HL-60 (cell line): ENCODE results near the gene IDE.
A peak's percentile ranks its signal among the peaks of the same experiment; 100 is the strongest.

Experiments
- DNase-seq, 2 experiments: peaks; one replicate each; pipeline ENCODE4 v3.0.0-alpha.2; 2010 to 2020; ENCODE audit warnings: low read depth in 1 of 2, low spot score in 1 of 2
- H3K27ac ChIP-seq: fragments of 250-450 bp; sonication (Bioruptor Pico); replicated peaks from 2 replicates; pipeline ENCODE4 v1.5.1; 2020; ENCODE audit warnings: mild to moderate bottlenecking, moderate library complexity
- H3K27me3 ChIP-seq: fragments of 250-450 bp; sonication (Bioruptor Pico); 2 replicates; pipeline ENCODE4 v1.5.1; 2021; ENCODE audit warnings: mild to moderate bottlenecking, moderate library complexity; ENCODE audit not compliant: insufficient read depth, poor library complexity, severe bottlenecking
- H3K4me3 ChIP-seq: replicated peaks from 2 replicates; pipeline ENCODE4 v1.5.1; 2011; ENCODE audit warnings: mild to moderate bottlenecking, control low read depth, low read length; ENCODE audit not compliant: insufficient read depth
- CTCF ChIP-seq: IDR thresholded peaks from one replicate; pipeline ENCODE4 v1.5.1; 2011; ENCODE audit warnings: low read length, control low read depth, inconsistent platforms; ENCODE audit not compliant: insufficient read depth
- GABPA ChIP-seq: IDR thresholded peaks from 2 replicates; pipeline ENCODE4 v1.6.1; 2012; ENCODE audit warnings: low read depth
- POLR2AphosphoS5 ChIP-seq: IDR thresholded peaks from 2 replicates; pipeline ENCODE4 v1.6.1; 2012; ENCODE audit warnings: low read depth
- REST ChIP-seq: IDR thresholded peaks from 2 replicates; pipeline ENCODE4 v1.6.1; 2012; ENCODE audit warnings: low read depth; ENCODE audit not compliant: insufficient replicate concordance
- SPI1 ChIP-seq: IDR thresholded peaks from 2 replicates; pipeline ENCODE4 v1.6.1; 2012; ENCODE audit warnings: low read depth, mild to moderate bottlenecking, borderline replicate concordance

The IDE gene

DNA sequence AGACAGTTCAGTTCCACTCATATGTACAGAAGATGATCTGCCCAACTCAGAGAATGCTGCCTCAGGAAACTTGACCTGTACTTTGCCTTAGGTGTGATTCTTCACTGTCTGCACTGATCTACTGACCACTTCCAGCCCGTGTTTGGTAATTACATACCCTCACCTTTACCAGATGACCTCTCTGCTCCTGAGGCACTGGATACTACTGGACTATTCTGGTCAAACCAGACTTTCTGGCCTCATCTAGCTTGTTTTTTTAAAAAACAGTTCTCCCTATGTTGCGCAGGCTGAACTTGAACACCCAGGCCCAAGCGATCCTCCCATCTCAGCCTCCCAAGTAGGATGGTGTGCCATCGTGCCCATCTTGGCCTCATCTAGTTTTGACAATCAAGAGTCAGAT lies 26.2 kb downstream of the IDE start:
- H3K4me3 ChIP-seq = no peak overlapping the region
- TF ChIP-seq GABPA (no peak), CTCF (no peak), REST (no peak), SPI1 (no peak), POLR2AphosphoS5 (no peak)
- no peaks in the 10 kb centered on the region for H3K27me3 ChIP-seq
- no peak overlapping the region for H3K27ac ChIP-seq
- no peak for DNase-seq

GRCh38 chr10:92545556-92545955 lies 28.3 kb downstream of the IDE start:
- no peak for DNase-seq
- no peak for TF ChIP-seq POLR2AphosphoS5
- TF ChIP-seq REST = no peak
- no peak for TF ChIP-seq CTCF
- TF ChIP-seq GABPA = no peak
- no peak for TF ChIP-seq SPI1
- Histone ChIP-seq H3K27me3 (no peaks in the 10 kb centered on the region), H3K4me3 (no peak overlapping the region), H3K27ac (no peak overlapping the region)

GRCh38 chr10:92544296-92544695 lies 29.6 kb downstream of the IDE start:
- no peak overlapping the region for H3K27ac ChIP-seq
- peak; percentile 83 for TF ChIP-seq REST
- no peak for TF ChIP-seq POLR2AphosphoS5
- no peak for TF ChIP-seq GABPA
- no peak for TF ChIP-seq CTCF
- TF ChIP-seq SPI1 = peak; percentile 96
- H3K27me3 ChIP-seq = no peaks in the 10 kb centered on the region
- H3K4me3 ChIP-seq = no peak overlapping the region
- DNase-seq = peak; percentile 33 to 86
